ENCODE measurements around the gene CCDC187.
A peak's percentile ranks its signal among the peaks of the same experiment; 100 is the strongest.

CCDC187 gene

GRCh38 chr9:136225366-136225747 is 78.5 kb downstream of the CCDC187 start:
- no peak for DNase-seq (ENCODE audit: low spot score)

DNA sequence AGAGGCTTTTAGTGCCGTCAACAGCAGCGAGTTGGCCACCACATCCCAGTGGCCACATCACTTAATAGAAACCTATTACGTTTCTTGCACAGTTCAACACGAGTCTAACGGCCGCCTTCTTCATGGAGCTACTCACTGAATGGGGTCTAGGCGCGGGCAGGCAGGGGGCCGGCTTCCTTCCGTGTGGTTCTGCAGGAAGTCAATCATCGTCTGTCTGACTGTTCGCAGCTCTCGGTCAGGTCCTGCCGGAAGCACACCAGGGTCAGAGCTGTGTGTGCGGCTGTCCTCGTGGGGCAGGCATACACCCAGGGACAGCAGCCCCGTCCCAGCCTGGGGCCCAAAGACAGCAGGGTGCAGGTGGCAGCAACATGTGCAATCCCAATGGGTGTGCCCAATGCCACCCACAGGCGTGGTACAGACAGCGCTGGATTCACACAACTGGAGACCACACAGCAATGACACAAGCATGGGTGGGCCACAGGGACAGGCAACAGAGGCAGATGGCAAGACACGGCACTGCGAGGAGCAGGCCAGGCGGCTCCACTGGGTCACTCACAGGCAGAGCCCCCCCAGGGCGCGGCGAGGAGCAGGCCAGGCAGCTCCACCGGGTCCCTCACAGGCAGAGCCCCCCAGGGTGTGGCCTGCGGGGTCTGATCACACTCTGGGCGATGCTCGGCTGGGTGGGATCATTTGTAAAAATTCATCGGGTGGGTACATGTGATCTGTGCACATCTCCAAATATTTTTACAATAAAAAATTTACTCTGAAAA is 79.8 kb downstream of the CCDC187 start:
- DNase-seq (ENCODE audit: low spot score): peak; percentile 59

GRCh38 chr9:136222906-136223285 is 81.0 kb downstream of the CCDC187 start:
- no peak for DNase-seq (ENCODE audit: low spot score)

DNA sequence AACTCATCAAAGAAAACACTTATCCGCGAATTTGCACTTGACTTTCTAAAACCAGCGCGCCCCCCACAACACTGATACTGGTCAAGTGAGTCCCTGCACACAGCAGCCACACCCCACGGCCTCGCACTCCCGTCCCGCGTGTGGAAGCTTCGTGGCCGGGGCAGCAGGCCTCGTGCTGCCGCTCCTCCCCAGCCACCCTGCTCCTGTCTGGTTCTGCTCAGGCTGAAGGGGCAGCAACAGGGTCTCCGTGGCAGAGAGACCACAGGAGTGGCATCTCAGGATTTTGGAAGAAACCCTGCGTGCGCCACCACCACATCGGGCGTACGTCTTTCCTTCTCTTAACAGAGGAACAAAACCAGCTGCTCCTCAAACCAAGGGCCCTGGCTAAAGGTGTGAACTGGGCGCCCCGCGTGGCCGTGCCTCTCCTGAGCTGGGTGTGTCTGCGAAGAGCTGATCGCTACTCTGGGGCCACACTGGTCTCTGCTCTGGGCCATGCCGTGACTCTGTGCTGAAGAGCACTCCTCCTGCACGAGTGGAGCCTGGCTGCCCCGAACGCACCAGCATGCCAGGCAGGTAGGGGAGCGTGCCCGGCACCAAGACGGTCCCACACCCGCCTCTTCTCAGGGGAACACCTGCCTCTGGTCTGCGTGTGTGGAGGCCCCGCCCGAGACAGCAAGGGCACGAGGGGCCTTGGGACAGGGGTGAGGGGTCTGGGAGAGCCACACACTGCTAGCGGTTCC is 81.6 kb downstream of the CCDC187 start:
- no peak for DNase-seq (ENCODE audit: low spot score)

DNA sequence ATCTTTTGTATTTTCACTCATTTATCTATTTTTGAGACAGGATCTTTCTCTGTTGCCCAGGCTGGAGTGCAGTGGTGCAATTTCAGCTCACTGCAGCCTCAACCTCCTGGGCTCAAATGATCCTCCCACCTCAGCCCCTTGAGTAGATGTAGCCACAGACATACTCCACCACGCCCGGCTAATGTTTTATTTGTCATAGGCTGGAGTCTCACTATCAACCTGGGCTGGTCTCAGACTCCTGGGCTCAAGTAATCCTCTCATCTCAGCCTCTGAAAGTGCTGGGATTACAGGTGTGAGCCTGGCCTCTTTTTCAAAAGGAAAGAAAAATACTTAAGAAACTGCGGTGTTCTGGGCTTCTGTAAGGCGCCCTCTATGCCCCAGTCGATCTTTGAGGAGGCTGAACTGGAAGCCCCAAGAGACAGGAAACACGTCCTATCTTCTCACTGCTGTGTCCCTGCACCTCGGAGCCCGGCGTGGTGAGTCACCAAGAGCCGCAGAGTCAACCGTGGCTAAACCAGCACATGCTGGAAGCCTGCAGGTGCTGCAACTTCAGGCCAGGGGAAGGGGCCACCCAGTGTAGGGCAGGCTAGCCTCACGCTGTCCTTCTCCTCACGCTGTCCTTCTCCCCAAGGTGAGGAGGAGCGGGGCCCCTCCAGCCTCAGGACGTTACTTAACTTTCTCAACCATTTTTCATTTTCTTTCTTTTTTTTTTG is 83.7 kb downstream of the CCDC187 start:
- DNase-seq (ENCODE audit: low spot score): no peak

- DNase-seq (ENCODE audit: low spot score): no peak
Observed at GRCh38 chr9:136219276-136219675, 84.6 kb downstream of the CCDC187 start.

- no peak for DNase-seq (ENCODE audit: low spot score)
Observed at GRCh38 chr9:136218673-136219072, 85.2 kb downstream of the CCDC187 start.

DNA sequence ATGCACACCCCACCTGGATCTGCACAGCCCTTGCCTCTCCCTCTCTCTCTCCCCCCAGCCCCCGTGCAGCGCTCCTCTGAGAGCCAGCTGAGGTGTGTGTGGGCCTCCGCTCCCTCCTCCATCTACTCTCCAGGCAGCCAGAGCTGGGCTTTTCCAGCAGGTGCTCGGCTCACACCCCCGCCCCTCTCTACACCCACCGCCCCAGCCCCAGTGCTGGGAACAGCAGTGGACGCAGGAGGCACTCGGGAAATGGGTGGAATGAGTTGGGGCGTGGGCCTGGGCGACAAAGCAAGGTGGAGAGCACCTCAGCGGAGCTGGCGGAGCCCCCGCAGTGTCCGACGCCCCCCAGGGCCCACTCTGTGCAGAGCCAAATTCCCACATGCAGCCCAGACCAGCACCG is 85.6 kb downstream of the CCDC187 start:
- no peak for DNase-seq (ENCODE audit: low spot score)

DNA sequence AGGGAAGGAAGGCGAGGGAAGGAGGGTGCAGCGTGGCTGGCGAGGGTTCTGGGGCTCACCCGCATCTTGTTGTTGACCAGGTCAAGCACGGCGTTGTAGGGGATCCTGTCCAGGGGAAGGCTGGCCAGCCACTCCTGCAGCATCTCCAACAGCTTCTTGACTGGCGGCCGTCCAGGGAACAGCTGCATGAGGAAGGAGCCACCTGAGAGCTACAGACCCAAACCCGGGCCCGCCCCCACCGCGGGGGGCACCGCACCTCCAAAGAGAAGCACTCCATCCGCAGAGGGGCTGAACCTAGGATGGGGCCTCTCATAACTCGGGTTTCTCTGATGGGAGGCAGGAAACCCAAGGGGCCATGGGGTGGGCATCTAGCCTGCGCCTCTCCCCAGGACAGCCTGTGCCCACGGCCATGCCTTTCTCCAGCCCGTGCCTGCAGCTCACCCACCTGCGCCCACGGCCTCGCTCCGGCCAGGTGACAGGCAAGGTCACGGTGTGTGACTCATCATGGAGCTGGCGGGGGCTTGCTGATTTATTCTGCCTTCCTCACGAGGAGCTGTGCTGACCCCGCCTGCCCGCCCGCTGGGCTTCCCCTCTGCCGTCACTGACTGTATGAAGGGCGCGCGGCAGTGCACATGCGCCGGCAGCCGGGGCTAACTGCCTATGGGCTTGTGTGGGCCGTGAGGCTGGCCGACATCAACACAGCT is 87.2 kb downstream of the CCDC187 start:
- DNase-seq (ENCODE audit: low spot score): no peak

GRCh38 chr9:136213733-136214132 is 90.2 kb downstream of the CCDC187 start:
- no peak for DNase-seq (ENCODE audit: low spot score)

GRCh38 chr9:136212345-136212950 is 91.4 kb downstream of the CCDC187 start:
- no peak for DNase-seq (ENCODE audit: low spot score)

DNA sequence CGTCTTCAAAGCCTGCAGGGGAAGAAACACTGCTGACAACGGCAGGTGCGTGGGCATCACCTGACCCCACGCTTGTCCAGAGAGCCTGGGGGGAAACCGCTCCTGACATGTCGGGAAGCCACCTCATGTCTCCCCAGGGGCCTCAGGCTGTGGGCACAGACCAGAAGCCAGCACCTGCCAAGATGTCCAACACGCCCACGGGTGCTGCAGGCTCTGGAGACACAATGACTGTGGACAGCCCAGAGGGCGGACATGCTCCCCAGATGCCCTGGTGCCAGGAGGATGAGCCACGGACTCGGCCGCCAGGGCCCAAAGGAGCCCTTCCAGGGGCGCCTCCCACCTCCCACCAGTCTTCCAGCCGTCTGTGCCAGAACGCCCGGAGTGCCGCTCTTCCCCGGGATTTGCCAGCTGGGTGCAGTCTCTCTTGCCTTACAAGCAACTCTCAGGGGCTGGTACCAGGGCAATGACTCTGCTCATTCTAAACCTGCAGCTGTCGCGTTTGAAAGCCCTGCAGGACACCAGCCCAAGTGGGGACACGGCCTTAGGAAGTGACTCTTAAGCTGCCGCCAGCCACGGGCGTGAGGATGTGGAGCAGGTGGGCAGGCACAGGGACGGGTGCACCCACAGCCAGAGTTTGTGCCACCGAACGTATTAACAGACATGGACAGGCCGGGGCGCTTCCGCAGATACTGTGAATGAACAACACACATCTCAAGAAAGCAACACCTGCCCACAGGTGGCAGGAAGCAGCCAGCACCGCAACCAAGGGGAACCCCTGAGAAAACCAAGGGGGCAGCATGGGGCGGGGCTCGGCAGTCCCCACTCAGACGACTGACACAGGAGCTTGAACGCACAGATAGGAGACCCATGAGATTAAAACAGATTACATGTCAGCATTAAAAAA is 92.2 kb downstream of the CCDC187 start:
- DNase-seq (ENCODE audit: low spot score): no peak

DNA sequence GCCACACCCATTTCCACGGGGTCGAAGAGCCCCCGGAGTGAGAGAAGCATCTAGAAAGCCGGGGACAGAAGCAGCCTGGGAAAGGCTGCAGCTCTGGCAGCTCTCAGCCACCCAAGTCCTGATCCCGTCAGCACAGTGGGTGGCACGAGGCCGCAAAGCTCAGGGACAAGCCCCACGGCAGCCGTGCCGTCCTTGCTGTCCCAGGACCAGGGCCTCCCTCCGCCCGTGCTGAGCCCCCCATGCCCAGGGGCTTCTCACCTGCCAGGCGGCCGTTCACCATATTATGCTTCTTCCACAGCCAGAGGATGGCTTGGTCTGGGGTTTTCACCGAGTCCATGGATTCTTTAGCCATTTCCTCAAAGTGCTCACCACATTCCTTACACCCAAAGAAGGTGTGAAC is 92.9 kb downstream of the CCDC187 start:
- DNase-seq (ENCODE audit: low spot score): no peak

DNA sequence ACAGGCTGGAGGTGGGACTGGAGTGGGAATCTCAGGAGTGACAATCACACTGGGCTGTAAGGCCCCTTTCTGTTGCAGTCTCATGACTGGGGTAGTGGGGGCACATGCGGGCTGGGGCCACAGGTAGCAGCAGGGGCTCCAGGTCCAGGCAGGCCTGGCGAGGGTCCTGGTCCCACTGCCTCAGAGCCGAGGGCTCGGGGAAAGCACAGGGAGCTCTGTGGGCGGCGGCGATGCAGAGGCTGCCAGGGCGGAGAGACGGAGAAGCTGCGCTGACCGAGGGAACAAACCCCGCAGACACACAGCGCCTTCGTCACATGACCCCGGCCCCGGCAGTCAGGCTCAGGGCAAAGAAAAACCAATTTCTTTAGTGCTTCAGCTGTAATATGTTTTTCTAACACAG is 93.6 kb downstream of the CCDC187 start:
- DNase-seq (ENCODE audit: low spot score): no peak

GRCh38 chr9:136209786-136210185 is 94.1 kb downstream of the CCDC187 start:
- DNase-seq (ENCODE audit: low spot score): no peak

DNA sequence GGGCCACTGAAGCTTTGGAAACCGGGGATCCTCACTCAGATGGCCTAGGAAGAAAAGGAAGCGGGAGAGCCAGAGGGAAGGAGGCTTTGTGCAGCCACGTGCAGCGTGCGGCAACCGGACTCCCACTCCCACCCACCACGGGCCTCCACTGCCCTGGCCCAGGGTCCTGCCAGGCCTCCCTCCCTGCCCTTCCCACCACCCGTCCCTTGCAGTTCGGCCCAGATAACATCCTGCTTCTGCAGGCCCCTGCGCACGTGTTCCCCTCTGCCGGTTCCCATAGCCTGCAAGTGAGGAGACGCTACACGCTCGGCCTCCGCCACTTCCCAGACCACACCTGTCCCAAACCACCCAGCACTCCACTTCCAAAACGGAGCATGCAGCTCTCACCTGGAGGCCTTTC is 94.7 kb downstream of the CCDC187 start:
- DNase-seq (ENCODE audit: low spot score): no peak

- no peak for DNase-seq (ENCODE audit: low spot score)
Observed at GRCh38 chr9:136208675-136209074, 95.2 kb downstream of the CCDC187 start.

GRCh38 chr9:136207616-136208015 is 96.3 kb downstream of the CCDC187 start:
- DNase-seq (ENCODE audit: low spot score): no peak

DNA sequence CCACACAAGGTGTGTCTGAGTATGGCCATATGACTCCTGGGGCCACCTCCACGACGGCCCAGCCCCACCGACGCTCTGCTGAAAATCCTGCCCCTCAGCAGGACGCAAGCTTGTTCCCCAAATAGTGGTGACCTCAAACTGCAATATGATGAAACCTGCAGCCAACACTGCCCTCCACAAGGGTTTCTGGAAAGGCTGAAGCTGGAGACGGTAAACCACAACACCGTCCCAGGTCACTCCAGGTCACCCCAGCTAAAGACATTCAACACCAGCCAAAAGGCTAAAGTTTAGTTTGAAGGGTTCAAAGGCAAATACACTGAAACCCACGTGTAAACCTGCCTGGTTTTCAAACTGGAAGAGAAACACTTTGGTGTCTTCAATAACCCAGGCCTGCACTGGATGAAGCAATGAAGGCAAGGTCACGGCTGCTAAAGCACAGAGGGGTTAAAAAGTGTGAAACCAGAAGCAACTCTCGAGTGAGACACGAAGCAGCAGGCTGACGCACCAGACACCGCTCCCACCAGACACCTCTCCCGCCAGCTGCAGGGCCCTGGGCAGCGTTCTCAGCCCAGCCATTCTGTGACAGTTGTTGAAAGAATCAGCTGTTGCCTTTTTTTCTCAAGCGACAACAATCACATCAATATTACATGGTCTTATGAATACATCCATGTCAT is 97.2 kb downstream of the CCDC187 start:
- no peak for DNase-seq (ENCODE audit: low spot score)

GRCh38 chr9:136205707-136205992 is 98.2 kb downstream of the CCDC187 start:
- DNase-seq (ENCODE audit: low spot score): no peak

Data from kidney capillary endothelial cell (primary cell).